Spinal cord (tissue), 10 donors: ENCODE data around the gene CSH2. TPM values are rescaled to one million over a fixed set of nuclear protein-coding genes. Genes with fewer than 3 reads are reported as not detected.
A peak's percentile ranks its signal among the peaks of the same experiment; 100 is the strongest.
"Not testable (repeated sequence)": the region's sequence is repeated elsewhere in the genome, so short reads cannot be mapped to it uniquely, and the experiment has no call there.

ENCODE experiments used
- DNase-seq, 6 donors: peaks; one replicate each; pipeline versions ENCODE4 v3.0.0 to v3.0.0-alpha.2; 2013 to 2015; ENCODE audit warnings: low spot score in 6 of 6, low read depth in 4 of 6
- H3K27ac ChIP-seq: one replicate; pipeline ENCODE4 v1.5.1; 2013; ENCODE audit warnings: low read depth, low read length, control low read depth
- H3K27me3 ChIP-seq: one replicate; pipeline ENCODE4 v1.6.1; 2013; ENCODE audit warnings: low read length; ENCODE audit not compliant: control insufficient read depth, insufficient read depth
- H3K36me3 ChIP-seq: one replicate; pipeline ENCODE4 v1.6.1; 2013; ENCODE audit warnings: low read length; ENCODE audit not compliant: control insufficient read depth, insufficient read depth
- H3K4me1 ChIP-seq: one replicate; pipeline ENCODE4 v1.6.1; 2013; ENCODE audit warnings: low read length; ENCODE audit not compliant: control insufficient read depth, insufficient read depth
- H3K4me3 ChIP-seq: one replicate; pipeline ENCODE4 v1.5.1; 2013; ENCODE audit warnings: low read depth, low read length, control low read depth
- H3K9me3 ChIP-seq: one replicate; pipeline ENCODE4 v1.6.1; 2013; ENCODE audit warnings: low read length; ENCODE audit not compliant: control insufficient read depth, insufficient read depth
- WGBS: methylation state at CpG from one replicate; pipeline ENCODE4 v1.1.5; 2013; ENCODE audit warnings: missing lambda C conversion rate; ENCODE audit not compliant: insufficient coverage; 5-methylcytosine and 5-hydroxymethylcytosine counted together
- polyA plus RNA-seq, 2 donors: library from polyadenylated mRNA; unstranded; fragments of 120-200 nt; gene quantifications; one replicate each; pipeline ENCODE4 v1.2.1, GENCODE V29; 2013; ENCODE audit not compliant: insufficient read length in 2 of 2
- total RNA-seq, 2 donors: library from RNA; depleted of rRNA in 1 of 2; stranded (reverse); fragments of 120-200 nt in 1 of 2; fragments of >200 nt in 1 of 2; gene quantifications; one replicate each; pipeline versions ENCODE4 v1.2.3 to v1.2.4, GENCODE V29; 2013 to 2014
- donor health status: healthy.

CSH2 gene
- total and polyA plus RNA-seq, 4 donors = 0.47 to 7.2 (median 5.5) TPM; not detected in 1

GRCh38 chr17:63866625-63867024 is 6.9 kb downstream of the CSH2 start:
- H3K9me3 ChIP-seq, H3K36me3 ChIP-seq, H3K4me1 ChIP-seq, H3K27ac ChIP-seq, H3K4me3 ChIP-seq, H3K27me3 ChIP-seq: not testable (repeated sequence)
- DNase-seq = peak in 1 of 6 donors; percentile 12
- WGBS = no CpG with 5 or more reads among the region's 7 CpGs

- no peaks in the 10 kb centered on the region for H3K27me3 ChIP-seq
- 59% methylated on average over 3 of the region's 3 CpGs for WGBS
- no peaks in the 10 kb centered on the region for H3K4me1 ChIP-seq
- no peaks in the 10 kb centered on the region for H3K36me3 ChIP-seq
- DNase-seq = no peak
- H3K27ac ChIP-seq = no peak overlapping the region
- H3K4me3 ChIP-seq = no peak overlapping the region
- no peaks in the 10 kb centered on the region for H3K9me3 ChIP-seq
Measured at GRCh38 chr17:63859257-63859656, 14.2 kb downstream of the CSH2 start.

GRCh38 chr17:63856425-63856824 is 17.1 kb downstream of the CSH2 start:
- WGBS = 92% methylated on average over 6 of the region's 8 CpGs

GRCh38 chr17:63855185-63855584 is 18.3 kb downstream of the CSH2 start:
- no peaks in the 10 kb centered on the region for H3K9me3 ChIP-seq
- H3K4me1 ChIP-seq = no peaks in the 10 kb centered on the region
- WGBS = 90% methylated on average over 8 of the region's 8 CpGs
- no peaks in the 10 kb centered on the region for H3K36me3 ChIP-seq
- no peaks in the 10 kb centered on the region for H3K27me3 ChIP-seq
- no peak overlapping the region for H3K4me3 ChIP-seq
- H3K27ac ChIP-seq = no peak overlapping the region
- DNase-seq = no peak

More at GRCh38 chr17:63856425-63856824, 17.1 kb downstream of the CSH2 start:
- H3K27ac ChIP-seq, H3K4me3 ChIP-seq, H3K36me3 ChIP-seq, DNase-seq, H3K4me1 ChIP-seq, H3K27me3 ChIP-seq, H3K9me3 ChIP-seq: not testable (repeated sequence)

- no peaks in the 10 kb centered on the region for H3K27me3 ChIP-seq
- H3K4me1 ChIP-seq = peaks cover under 1% of the 10 kb centered on the region
- no peaks in the 10 kb centered on the region for H3K36me3 ChIP-seq
- no peak for DNase-seq
- WGBS = 89% methylated on average over 4 of the region's 5 CpGs
- H3K9me3 ChIP-seq = no peaks in the 10 kb centered on the region
- no peak overlapping the region for H3K4me3 ChIP-seq
- H3K27ac ChIP-seq = no peak overlapping the region
Measured at GRCh38 chr17:63854709-63855108, 18.8 kb downstream of the CSH2 start.

- no peak for DNase-seq
- Histone ChIP-seq H3K9me3 (no peaks in the 10 kb centered on the region), H3K4me1 (peaks cover 14% of the 10 kb centered on the region), H3K4me3 (no peak overlapping the region), H3K27ac (no peak overlapping the region), H3K36me3 (no peaks in the 10 kb centered on the region), H3K27me3 (no peaks in the 10 kb centered on the region)
- whole genome bisulfite sequencing = no CpG with 5 or more reads among the region's 2 CpGs
Measured at GRCh38 chr17:63853260-63853659, 20.2 kb downstream of the CSH2 start.

- DNase-seq = no peak
- WGBS = 83% methylated on average over 7 of the region's 9 CpGs
- H3K27me3 ChIP-seq = no peaks in the 10 kb centered on the region
- H3K36me3 ChIP-seq = no peaks in the 10 kb centered on the region
- peaks cover 3% of the 10 kb centered on the region for H3K9me3 ChIP-seq
- no peak overlapping the region for H3K4me3 ChIP-seq
- peaks cover 14% of the 10 kb centered on the region for H3K4me1 ChIP-seq
- H3K27ac ChIP-seq = no peak overlapping the region
Measured at GRCh38 chr17:63850401-63850800, 23.1 kb downstream of the CSH2 start.

- no peaks in the 10 kb centered on the region for H3K27me3 ChIP-seq
- H3K27ac ChIP-seq = no peak overlapping the region
- peak; percentile 76 to 96 (median 78) for DNase-seq
- WGBS = 14% methylated on average over 82 of the region's 82 CpGs
- peaks cover 3% of the 10 kb centered on the region for H3K9me3 ChIP-seq
- no peaks in the 10 kb centered on the region for H3K36me3 ChIP-seq
- H3K4me1 ChIP-seq = peaks cover 14% of the 10 kb centered on the region
- H3K4me3 ChIP-seq = peak overlapping the region; percentile 37
Measured at GRCh38 chr17:63848834-63849689, 24.4 kb downstream of the CSH2 start.

GRCh38 chr17:63847525-63848249 is 25.8 kb downstream of the CSH2 start:
- no peak for DNase-seq
- Histone ChIP-seq H3K27me3 (no peaks in the 10 kb centered on the region), H3K4me1 (peaks cover 22% of the 10 kb centered on the region), H3K4me3 (no peak overlapping the region), H3K9me3 (peaks cover 3% of the 10 kb centered on the region), H3K36me3 (no peaks in the 10 kb centered on the region), H3K27ac (no peak overlapping the region)
- 50% methylated on average over 2 of the region's 3 CpGs for WGBS
